Stimulated activated memory B cell treated with anti-CD40 and anti-IgM and Interleukin-4, amounts not matched to agents 10 μg/mL and 1 μg/mL and 100 μg/mL, for 72 hours (primary cell): ENCODE data around the gene SLC15A1.

Source experiments
- ATAC-seq: fragments of 150-1000 bp; cut with Tn5 transposase; 2 replicates; pipeline ENCODE4 v1.10.0; 2021
- H3K27ac Mint-ChIP-seq: one replicate; pipeline ENCODE4 v1.8.0; 2022; ENCODE audit warnings: mild to moderate bottlenecking, mixed read lengths
- H3K27me3 Mint-ChIP-seq: one replicate; pipeline ENCODE4 v1.8.0; 2022; ENCODE audit warnings: mixed read lengths
- H3K36me3 Mint-ChIP-seq: one replicate; pipeline ENCODE4 v1.8.0; 2022; ENCODE audit warnings: mixed read lengths
- H3K4me1 Mint-ChIP-seq: one replicate; pipeline ENCODE4 v1.8.0; 2022; ENCODE audit warnings: mixed read lengths
- H3K4me3 Mint-ChIP-seq: one replicate; pipeline ENCODE4 v1.8.0; 2022; ENCODE audit warnings: mild to moderate bottlenecking, moderate library complexity, mixed read lengths
- H3K9me3 Mint-ChIP-seq: one replicate; pipeline ENCODE4 v1.8.0; 2022; ENCODE audit warnings: mixed read lengths

SLC15A1 gene

GRCh38 chr13:98707281-98707999 lies 45.0 kb downstream of the SLC15A1 start:
- H3K4me1 Mint-ChIP-seq, result peaks cover 11% of the 10 kb centered on the region
- ATAC-seq, result peak; percentile 76
- no peaks in the 10 kb centered on the region for H3K36me3 Mint-ChIP-seq
- no peak overlapping the region for H3K4me3 Mint-ChIP-seq
- H3K9me3 Mint-ChIP-seq, result peaks cover 2% of the 10 kb centered on the region
- no peak overlapping the region for H3K27ac Mint-ChIP-seq
- peaks cover 40% of the 10 kb centered on the region for H3K27me3 Mint-ChIP-seq

DNA sequence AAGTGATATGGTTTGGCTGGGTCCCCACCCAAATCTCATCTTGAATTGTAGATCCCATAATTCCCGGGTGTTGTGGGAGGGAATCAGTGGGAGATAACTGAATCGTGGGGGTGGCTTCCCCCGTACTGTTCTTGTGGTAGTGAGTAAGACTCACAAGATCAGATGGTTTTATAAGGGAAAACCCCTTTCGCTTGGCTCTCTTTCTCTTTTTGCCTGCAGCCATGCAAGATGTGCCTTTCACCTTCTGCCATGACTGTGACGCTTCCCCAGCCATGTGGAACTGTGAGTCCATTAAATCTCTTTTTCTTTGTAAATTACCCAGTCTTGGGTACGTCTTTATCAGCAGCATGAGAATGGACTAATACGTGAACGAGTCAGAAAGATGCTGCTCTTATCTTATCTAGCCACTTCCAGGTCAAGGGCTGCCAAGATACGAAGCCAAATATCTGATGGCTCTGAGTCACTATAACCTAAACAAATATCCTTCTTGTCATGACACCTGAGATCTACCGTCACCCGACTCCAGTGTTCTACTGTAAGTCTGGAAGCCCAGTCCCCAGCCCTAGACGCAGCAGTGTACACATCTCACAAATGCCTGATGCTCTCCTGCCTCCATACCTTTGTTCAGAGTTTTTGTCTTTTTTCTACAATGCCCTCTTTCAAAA lies 45.9 kb downstream of the SLC15A1 start:
- peak; percentile 37 for ATAC-seq
- Mint-ChIP-seq H3K27me3 (peaks cover 49% of the 10 kb centered on the region), H3K4me1 (peaks cover 11% of the 10 kb centered on the region), H3K9me3 (peaks cover 2% of the 10 kb centered on the region), H3K36me3 (no peaks in the 10 kb centered on the region), H3K4me3 (no peak overlapping the region), H3K27ac (no peak overlapping the region)

DNA sequence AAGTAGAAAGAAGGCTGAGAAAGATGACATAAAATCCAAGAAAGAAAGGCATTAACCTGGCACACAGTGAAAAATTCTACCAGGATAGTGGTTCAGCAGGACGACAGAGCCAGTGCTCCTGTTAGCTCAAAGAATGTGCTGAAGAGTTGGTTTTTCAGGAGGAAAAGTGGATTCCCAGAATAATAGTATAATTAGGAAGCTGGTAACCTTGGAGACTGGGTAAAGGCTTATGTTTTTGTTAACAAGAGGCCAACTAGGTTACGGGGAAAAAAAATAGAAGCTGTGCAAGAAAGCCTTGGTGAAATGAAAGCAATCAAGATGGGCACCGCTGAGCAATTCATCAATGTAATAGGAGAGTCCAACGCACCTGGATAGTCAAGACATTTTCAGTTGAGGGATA lies 54.7 kb downstream of the SLC15A1 start:
- ATAC-seq, result no peak
- H3K27ac Mint-ChIP-seq, result no peak overlapping the region
- H3K9me3 Mint-ChIP-seq, result no peaks in the 10 kb centered on the region
- no peaks in the 10 kb centered on the region for H3K4me1 Mint-ChIP-seq
- no peak overlapping the region for H3K4me3 Mint-ChIP-seq
- H3K36me3 Mint-ChIP-seq, result no peaks in the 10 kb centered on the region
- peaks cover 38% of the 10 kb centered on the region for H3K27me3 Mint-ChIP-seq

DNA sequence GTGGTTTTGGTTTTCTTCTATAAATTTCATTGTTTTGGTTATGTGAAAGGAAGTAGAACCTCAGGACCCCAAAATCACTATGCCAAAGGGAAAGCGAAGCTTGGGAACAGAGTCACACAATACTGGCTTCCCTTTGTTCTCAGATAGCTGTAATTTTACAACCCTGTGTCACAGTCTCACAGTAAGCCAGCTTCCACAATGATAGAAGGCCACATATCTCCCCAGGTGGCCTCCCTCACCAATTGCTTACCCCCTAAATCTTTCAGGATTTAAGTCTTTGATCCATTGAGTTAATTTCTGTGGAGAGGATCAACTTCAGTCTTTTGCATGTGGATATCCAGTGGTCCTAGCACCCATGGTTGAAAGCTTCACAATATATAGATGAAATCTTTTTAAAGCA lies 58.7 kb downstream of the SLC15A1 start:
- H3K9me3 Mint-ChIP-seq, result no peaks in the 10 kb centered on the region
- peaks cover 24% of the 10 kb centered on the region for H3K27me3 Mint-ChIP-seq
- no peak overlapping the region for H3K27ac Mint-ChIP-seq
- no peak for ATAC-seq
- H3K4me3 Mint-ChIP-seq, result no peak overlapping the region
- no peaks in the 10 kb centered on the region for H3K4me1 Mint-ChIP-seq
- no peaks in the 10 kb centered on the region for H3K36me3 Mint-ChIP-seq

GRCh38 chr13:98691360-98691759 lies 61.1 kb downstream of the SLC15A1 start:
- no peaks in the 10 kb centered on the region for H3K36me3 Mint-ChIP-seq
- no peaks in the 10 kb centered on the region for H3K9me3 Mint-ChIP-seq
- H3K4me1 Mint-ChIP-seq, result no peaks in the 10 kb centered on the region

GRCh38 chr13:98690348-98691022 lies 62.0 kb downstream of the SLC15A1 start:
- Mint-ChIP-seq H3K27me3 (peaks cover 14% of the 10 kb centered on the region), H3K9me3 (no peaks in the 10 kb centered on the region), H3K4me1 (no peaks in the 10 kb centered on the region), H3K27ac (no peak overlapping the region), H3K36me3 (no peaks in the 10 kb centered on the region), H3K4me3 (no peak overlapping the region)
- peak; percentile 29 for ATAC-seq

More at GRCh38 chr13:98691360-98691759, 61.1 kb downstream of the SLC15A1 start:
- Mint-ChIP-seq H3K27me3 (peaks cover 14% of the 10 kb centered on the region), H3K4me3 (no peak overlapping the region), H3K27ac (no peak overlapping the region)
- ATAC-seq, result no peak

GRCh38 chr13:98689347-98689968 lies 63.0 kb downstream of the SLC15A1 start:
- no peak overlapping the region for H3K4me3 Mint-ChIP-seq
- H3K9me3 Mint-ChIP-seq, result no peaks in the 10 kb centered on the region
- no peak overlapping the region for H3K27ac Mint-ChIP-seq
- no peak for ATAC-seq
- H3K4me1 Mint-ChIP-seq, result no peaks in the 10 kb centered on the region
- H3K27me3 Mint-ChIP-seq, result peaks cover 19% of the 10 kb centered on the region
- no peaks in the 10 kb centered on the region for H3K36me3 Mint-ChIP-seq

DNA sequence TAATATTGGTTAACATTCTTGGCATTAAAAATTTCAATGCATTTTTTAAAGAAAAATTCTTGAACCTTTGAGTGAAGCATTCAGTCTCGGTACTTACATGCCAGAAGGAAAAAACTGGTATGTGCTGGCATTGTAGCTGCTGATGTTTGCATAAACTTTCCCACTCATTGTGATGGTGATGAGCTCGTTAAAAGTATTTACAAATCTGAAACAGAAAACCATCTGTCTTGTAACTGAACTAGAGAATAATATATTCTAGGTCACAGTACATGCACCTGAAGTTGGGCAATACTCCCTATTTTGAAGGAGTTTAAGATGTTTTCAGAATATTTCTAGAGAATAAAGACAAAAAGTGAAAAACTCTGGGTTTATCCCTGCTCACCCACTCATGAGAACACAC lies 64.1 kb downstream of the SLC15A1 start:
- H3K4me3 Mint-ChIP-seq, result no peak overlapping the region
- peaks cover 1% of the 10 kb centered on the region for H3K9me3 Mint-ChIP-seq
- H3K27ac Mint-ChIP-seq, result no peak overlapping the region
- H3K27me3 Mint-ChIP-seq, result peaks cover 23% of the 10 kb centered on the region
- H3K36me3 Mint-ChIP-seq, result no peaks in the 10 kb centered on the region
- no peaks in the 10 kb centered on the region for H3K4me1 Mint-ChIP-seq
- no peak for ATAC-seq

DNA sequence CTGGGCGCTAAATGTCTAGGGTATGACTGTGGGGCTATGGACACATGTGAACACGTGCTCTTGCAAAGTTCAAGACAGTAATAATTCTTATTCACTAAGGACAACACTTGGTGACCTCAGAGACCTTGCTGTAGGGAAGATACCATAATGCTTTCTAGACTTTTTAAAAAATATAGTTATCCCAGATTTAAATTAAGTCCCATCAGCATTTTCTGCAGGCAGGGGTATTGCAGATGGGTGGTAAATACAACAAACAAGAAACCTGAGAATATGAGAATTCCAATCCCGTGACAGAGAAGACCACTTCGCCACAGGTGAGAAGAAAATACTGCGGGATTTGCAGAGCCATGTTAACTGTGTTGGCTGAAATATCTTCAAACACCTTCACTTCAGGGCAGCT lies 65.2 kb downstream of the SLC15A1 start:
- Mint-ChIP-seq H3K9me3 (peaks cover 3% of the 10 kb centered on the region), H3K4me3 (no peak overlapping the region), H3K36me3 (no peaks in the 10 kb centered on the region), H3K4me1 (no peaks in the 10 kb centered on the region), H3K27ac (no peak overlapping the region), H3K27me3 (peaks cover 28% of the 10 kb centered on the region)
- no peak for ATAC-seq

DNA sequence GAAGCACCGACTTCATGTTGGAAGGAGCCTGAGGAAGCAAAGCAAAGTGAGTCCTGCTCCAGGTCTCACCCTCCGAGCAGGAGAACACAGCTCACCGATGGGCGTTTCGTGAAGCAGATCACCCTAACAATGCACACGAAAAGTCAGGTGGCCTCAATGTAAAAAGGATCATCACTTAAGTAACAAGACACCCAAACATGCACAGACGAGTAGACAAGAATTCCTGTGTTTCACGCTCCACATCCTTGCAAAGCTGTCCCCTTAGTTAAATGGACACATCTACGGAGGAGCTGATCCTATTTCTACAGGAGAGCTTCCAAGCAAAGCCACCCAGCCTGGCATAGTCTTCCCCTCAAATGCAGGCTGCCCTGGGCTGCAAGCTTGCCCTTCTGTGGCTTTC lies 66.2 kb downstream of the SLC15A1 start:
- peaks cover 28% of the 10 kb centered on the region for H3K27me3 Mint-ChIP-seq

DNA sequence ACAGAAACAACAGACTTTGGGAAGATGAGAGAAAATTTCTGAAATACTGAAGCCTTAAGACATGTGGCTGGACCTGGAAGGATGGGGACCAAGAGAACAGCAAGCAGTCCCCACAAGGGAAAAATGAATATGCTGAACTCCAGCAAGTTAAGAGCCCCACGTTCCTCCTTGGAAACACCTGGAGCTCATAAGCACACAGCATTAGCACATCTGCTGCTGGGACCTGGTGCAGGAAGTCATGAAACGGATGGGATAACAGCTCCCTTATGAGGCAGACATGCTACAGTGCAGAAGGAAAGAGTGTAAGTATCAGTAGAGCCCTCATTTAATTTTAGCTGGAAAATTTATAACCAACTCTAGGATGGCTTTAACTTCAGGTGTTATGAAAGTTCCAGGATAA lies 67.3 kb downstream of the SLC15A1 start:
- no peak for ATAC-seq
- peaks cover 28% of the 10 kb centered on the region for H3K27me3 Mint-ChIP-seq
- no peak overlapping the region for H3K27ac Mint-ChIP-seq
- H3K9me3 Mint-ChIP-seq, result peaks cover 3% of the 10 kb centered on the region
- H3K36me3 Mint-ChIP-seq, result no peaks in the 10 kb centered on the region
- H3K4me1 Mint-ChIP-seq, result no peaks in the 10 kb centered on the region
- H3K4me3 Mint-ChIP-seq, result no peak overlapping the region

More for the DNA sequence above, 66.2 kb downstream of the SLC15A1 start:
- no peak overlapping the region for H3K4me3 Mint-ChIP-seq
- H3K36me3 Mint-ChIP-seq, result no peaks in the 10 kb centered on the region
- no peak for ATAC-seq
- peaks cover 3% of the 10 kb centered on the region for H3K9me3 Mint-ChIP-seq
- no peak overlapping the region for H3K27ac Mint-ChIP-seq
- no peaks in the 10 kb centered on the region for H3K4me1 Mint-ChIP-seq

GRCh38 chr13:98681049-98681448 lies 71.4 kb downstream of the SLC15A1 start:
- no peaks in the 10 kb centered on the region for H3K4me1 Mint-ChIP-seq
- ATAC-seq, result no peak
- H3K27ac Mint-ChIP-seq, result no peak overlapping the region
- no peaks in the 10 kb centered on the region for H3K36me3 Mint-ChIP-seq
- H3K27me3 Mint-ChIP-seq, result peaks cover 33% of the 10 kb centered on the region
- H3K4me3 Mint-ChIP-seq, result no peak overlapping the region
- peaks cover 3% of the 10 kb centered on the region for H3K9me3 Mint-ChIP-seq

DNA sequence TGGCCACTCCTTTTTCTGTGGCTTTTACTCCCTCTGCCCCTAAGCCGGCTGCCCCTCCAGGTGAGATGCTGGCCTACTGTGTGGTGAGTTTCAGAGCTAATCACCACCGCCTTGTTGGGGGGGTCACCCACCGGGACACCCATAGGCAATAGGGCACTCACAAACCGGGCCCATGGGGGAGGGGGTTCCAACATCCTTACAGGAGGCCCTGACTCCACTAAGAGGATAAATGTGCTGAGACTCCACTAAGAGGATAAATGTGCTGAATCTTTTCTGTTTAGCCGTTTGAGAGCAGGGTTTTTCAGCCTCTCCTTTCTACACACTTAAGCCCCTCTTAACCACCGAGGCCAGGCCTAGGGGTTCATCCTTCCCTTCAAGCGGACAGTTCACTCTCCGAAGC lies 73.7 kb downstream of the SLC15A1 start:
- ATAC-seq, result no peak
- no peak overlapping the region for H3K4me3 Mint-ChIP-seq
- no peak overlapping the region for H3K27ac Mint-ChIP-seq
- peaks cover 3% of the 10 kb centered on the region for H3K9me3 Mint-ChIP-seq
- H3K4me1 Mint-ChIP-seq, result no peaks in the 10 kb centered on the region
- no peaks in the 10 kb centered on the region for H3K36me3 Mint-ChIP-seq
- H3K27me3 Mint-ChIP-seq, result peaks cover 29% of the 10 kb centered on the region

GRCh38 chr13:98677398-98677797 lies 75.1 kb downstream of the SLC15A1 start:
- H3K27ac Mint-ChIP-seq, result no peak overlapping the region
- ATAC-seq, result no peak
- H3K4me1 Mint-ChIP-seq, result no peaks in the 10 kb centered on the region
- no peaks in the 10 kb centered on the region for H3K36me3 Mint-ChIP-seq
- H3K27me3 Mint-ChIP-seq, result peaks cover 20% of the 10 kb centered on the region
- H3K4me3 Mint-ChIP-seq, result no peak overlapping the region
- H3K9me3 Mint-ChIP-seq, result no peaks in the 10 kb centered on the region

DNA sequence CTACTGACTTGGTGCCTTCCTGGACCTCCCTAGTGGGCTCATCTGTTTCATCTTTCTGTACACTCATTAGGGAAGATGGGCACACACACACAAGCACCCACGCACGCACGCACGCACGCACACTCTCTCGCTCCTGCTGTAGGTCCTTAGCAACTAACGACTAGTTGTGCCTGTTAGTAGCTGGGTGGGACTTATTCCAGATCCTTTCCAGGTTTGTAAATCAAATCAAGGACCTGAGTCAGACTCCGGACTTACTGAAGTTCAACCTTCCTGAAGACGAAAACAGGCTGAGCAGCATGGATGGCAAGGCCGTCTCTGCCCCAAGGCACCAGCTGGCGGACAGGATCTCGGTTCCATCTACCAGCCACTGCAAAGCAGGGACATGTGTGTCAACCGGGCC lies 76.2 kb downstream of the SLC15A1 start:
- Mint-ChIP-seq H3K36me3 (no peaks in the 10 kb centered on the region), H3K27me3 (peaks cover 20% of the 10 kb centered on the region), H3K4me3 (no peak overlapping the region), H3K27ac (no peak overlapping the region), H3K4me1 (no peaks in the 10 kb centered on the region), H3K9me3 (no peaks in the 10 kb centered on the region)
- ATAC-seq, result no peak
